Omental fat pad (tissue), 4 donors: ENCODE data around the gene PDE4D. TPM values are rescaled to one million over a fixed set of nuclear protein-coding genes. Genes with fewer than 3 reads are reported as not detected.
"Not testable (repeated sequence)": the region's sequence is repeated elsewhere in the genome, so short reads cannot be mapped to it uniquely, and the experiment has no call there.

Source experiments
- ATAC-seq: fragments of 150-250 bp; one replicate; pipeline ENCODE4 v1.9.1; 2016; ENCODE audit warnings: mild to moderate bottlenecking, moderate library complexity; ENCODE audit not compliant: low FRiP score
- DNase-seq: peaks from one replicate; pipeline ENCODE4 v3.0.0-alpha.2; 2019; ENCODE audit warnings: low spot score
- CTCF ChIP-seq, 3 donors: fragments of 450-650 bp; IDR thresholded peaks; one replicate each; pipeline ENCODE4 v1.5.1; 2016 to 2017; ENCODE audit warnings: antibody characterized with exemption in 3 of 3, mild to moderate bottlenecking in 3 of 3, moderate library complexity in 2 of 3
- total RNA-seq, 4 donors: library from RNA; depleted of rRNA; stranded (reverse); fragments of >200 nt; gene quantifications; one replicate each; pipeline ENCODE4 v1.1.0, GENCODE V29; 2016

Gene PDE4D
- total RNA-seq, 4 donors from 2014 or later = 32.5 to 94.8 (median 43.2) TPM

GRCh38 chr5:58967597-58968281 lies 925.8 kb downstream of the PDE4D start:
- DNase-seq = no peak
- no peak for ATAC-seq
- no peak for TF ChIP-seq CTCF (IDR thresholded peaks at IDR 0.05)

GRCh38 chr5:58965677-58966414 lies 927.7 kb downstream of the PDE4D start:
- DNase-seq (no peak), ATAC-seq (no peak)
- TF ChIP-seq CTCF (IDR thresholded peaks at IDR 0.05) = no peak

GRCh38 chr5:58963821-58964220 lies 929.7 kb downstream of the PDE4D start:
- ATAC-seq (no peak), DNase-seq (no peak)
- TF ChIP-seq CTCF (IDR thresholded peaks at IDR 0.05) = no peak

- TF ChIP-seq CTCF (IDR thresholded peaks at IDR 0.05) = no peak
- ATAC-seq (no peak), DNase-seq (no peak)
These were observed 930.2 kb downstream of the PDE4D start for GRCh38 chr5:58963361-58963760.

GRCh38 chr5:58961631-58962280 lies 931.8 kb downstream of the PDE4D start:
- ATAC-seq (no peak), DNase-seq (no peak)
- TF ChIP-seq CTCF (IDR thresholded peaks at IDR 0.05) = no peak

GRCh38 chr5:58958701-58959100 lies 934.8 kb downstream of the PDE4D start:
- DNase-seq (no peak), ATAC-seq (no peak)
- TF ChIP-seq CTCF (IDR thresholded peaks at IDR 0.05) = no peak

GRCh38 chr5:58953218-58953617 lies 940.3 kb downstream of the PDE4D start:
- not testable (repeated sequence) for ATAC-seq, DNase-seq
